NCI-H1092 (cell line): ENCODE results near the gene SYNGR4.
"Not testable (repeated sequence)": the region's sequence is repeated elsewhere in the genome, so short reads cannot be mapped to it uniquely, and the experiment has no call there.

Experiments used
- DNase-seq: peaks from one replicate; lab custom pipeline; 2025; lab: John Stamatoyannopoulos, UW

Gene SYNGR4

DNA sequence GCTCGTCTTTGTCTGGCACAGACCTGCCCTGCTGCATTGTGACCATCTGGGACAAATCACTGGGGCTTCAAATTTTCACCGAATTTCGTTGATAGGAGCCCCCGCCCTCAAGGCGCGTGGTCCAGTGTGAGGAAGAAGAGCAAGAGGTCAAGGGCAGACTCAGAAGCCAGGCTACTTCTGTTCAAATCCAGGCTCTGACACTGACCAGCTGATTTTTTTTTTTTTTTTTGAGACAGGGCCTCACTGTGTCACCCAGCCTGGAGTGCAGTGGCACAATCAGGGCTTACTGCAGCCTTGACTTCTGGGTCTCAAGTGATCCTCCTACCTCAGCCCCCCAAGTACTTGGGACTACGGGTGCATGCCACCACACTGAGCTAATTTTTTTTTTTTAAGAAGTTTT lies 7.2 kb downstream of the SYNGR4 start:
- no peak for DNase-seq

DNA sequence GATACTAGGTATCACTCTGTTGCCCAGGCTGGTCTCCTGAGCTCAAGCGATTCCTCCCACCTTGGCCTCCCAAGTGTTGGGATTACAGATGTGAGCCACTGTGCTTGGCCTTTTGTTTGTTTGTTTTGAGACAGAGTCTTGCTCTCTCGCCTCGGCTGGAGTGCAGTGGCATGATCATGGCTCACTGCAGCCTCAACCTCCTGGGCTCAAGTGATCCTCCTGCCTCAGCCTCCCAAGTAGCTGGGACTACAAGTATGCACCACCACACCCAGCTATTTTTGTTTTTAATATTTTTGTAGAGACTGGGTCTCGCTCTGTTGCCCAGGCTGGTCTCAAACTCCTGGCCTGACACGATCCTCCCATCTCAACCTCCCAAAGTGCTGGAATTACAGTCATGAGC lies 7.6 kb downstream of the SYNGR4 start:
- DNase-seq = not testable (repeated sequence)

DNA sequence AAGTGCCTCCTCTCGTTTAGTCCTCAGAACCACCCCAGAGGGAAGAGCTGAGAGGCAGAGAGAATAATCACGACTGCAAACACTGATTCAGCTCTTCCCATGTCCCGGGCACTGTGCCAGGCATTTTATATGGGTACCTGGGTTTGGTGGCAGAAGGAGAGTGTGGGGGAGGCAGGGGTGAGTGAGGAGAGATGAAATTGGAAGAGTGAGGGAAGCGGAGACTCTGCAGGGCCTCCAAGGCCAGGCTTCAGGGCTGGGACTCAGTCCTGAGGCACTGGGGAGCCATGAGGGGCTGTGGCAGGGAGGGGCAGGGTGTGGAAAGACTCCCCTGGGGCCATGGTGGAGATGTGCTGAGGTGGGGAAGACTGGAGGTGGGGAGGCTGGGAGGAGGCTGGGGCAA lies 8.7 kb downstream of the SYNGR4 start:
- DNase-seq = peak; percentile 86

DNA sequence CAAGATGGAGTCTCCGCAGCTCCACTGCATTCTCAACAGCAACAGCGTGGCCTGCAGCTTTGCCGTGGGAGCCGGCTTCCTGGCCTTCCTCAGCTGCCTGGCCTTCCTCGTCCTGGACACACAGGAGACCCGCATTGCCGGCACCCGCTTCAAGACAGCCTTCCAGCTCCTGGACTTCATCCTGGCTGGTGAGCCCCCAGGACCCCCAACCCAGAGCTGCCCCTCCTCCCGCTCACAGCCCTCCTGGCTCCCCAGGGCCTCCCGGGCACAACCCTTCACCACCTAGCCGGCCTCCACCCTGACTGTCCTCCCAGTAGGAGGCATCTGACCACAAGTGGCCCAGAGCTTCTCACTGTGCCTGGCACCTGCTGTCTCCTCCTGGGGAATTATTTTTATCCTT lies 9.4 kb downstream of the SYNGR4 start:
- DNase-seq = no peak

DNA sequence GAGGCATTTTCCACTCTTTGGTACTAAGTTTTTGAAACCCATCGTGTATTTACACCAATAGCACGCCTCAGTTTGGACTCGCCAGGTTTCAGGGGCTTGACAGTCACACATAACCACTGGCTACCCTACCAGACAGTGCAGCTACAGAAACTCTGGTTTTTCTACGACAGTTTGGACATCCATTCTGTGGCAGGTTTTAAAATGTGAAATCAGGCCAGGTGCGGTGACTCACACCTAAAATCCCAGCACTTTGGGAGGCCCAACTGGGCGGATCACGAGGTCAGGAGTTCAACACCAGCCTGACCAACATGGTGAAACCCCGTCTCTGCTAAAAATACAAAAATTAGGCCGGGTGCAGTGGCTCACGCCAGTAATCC lies 14.0 kb downstream of the SYNGR4 start:
- DNase-seq = no peak

DNA sequence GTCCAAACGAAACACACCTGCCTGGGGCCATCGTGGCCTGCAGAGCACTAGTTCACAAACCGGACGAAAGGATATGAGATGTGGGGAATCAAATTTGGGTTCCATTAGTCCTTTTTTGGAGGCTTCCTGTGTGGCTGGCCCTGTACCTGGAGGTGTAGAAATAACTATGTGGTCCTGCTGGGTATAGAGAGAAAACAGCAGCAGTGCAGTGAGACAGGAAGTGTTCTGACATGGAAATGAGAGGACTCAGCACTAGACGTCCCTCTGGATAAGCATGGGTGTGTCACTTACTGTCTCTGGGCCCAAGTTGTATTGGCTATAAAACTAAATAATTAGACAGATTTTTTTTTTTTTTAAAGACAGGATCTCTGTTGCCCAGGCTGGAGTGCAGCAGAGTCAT lies 14.9 kb downstream of the SYNGR4 start:
- DNase-seq = no peak

DNA sequence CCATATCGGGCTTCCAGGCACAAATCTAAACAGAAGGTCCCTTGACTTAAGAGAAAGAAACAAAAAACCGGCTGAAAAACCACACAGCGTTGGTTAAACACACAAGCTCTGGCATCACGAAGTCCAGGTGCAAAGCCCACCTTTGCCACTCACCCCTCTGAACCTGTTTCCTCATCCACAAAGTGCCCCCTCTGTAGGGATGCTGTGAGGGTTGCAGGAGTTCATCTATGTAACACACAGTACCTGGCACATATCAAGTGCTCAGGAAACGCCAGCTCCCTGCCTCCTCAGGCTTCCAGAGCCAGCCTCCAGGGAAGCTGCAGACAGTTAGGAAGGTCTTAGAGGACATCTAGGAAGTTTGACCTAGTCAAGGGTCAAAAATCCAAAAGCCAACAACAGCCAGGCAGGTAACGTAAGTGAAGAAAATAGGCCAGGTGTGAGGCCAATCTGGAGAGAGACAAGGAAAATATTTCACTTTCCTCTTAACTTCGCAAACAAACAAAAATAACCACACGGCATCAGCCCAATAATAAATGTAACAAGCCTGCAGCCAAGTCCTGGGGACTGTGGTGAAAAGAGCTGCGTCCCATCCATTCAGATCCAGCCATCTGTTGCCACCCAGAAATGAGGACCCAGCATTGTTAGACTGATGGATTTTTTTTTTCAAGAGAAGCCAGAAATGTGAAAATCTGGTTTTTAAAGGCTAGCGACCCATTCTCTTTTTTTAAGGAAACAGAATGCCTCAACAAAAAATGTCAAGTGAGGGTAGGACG lies 17.2 kb downstream of the SYNGR4 start:
- no peak for DNase-seq

DNA sequence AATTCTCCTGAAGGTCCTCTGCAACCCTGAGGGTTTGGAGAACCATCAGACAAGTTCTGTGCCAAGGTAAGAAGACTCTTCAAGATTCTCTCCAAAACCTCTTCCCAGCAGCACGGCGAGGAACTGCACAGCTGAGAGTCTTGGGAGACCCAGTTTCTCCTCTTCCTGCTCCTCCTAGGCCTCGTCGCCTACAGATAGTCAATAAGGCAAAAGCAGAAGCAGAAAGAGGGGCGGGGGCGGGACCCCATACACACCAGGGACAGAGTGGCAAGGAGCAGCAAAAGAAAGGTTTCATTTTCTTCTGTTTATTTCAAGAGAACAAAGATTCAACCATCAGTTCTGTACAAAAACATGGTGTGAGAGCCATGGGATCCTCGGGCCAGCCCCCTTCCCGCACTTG lies 18.1 kb downstream of the SYNGR4 start:
- DNase-seq = no peak

DNA sequence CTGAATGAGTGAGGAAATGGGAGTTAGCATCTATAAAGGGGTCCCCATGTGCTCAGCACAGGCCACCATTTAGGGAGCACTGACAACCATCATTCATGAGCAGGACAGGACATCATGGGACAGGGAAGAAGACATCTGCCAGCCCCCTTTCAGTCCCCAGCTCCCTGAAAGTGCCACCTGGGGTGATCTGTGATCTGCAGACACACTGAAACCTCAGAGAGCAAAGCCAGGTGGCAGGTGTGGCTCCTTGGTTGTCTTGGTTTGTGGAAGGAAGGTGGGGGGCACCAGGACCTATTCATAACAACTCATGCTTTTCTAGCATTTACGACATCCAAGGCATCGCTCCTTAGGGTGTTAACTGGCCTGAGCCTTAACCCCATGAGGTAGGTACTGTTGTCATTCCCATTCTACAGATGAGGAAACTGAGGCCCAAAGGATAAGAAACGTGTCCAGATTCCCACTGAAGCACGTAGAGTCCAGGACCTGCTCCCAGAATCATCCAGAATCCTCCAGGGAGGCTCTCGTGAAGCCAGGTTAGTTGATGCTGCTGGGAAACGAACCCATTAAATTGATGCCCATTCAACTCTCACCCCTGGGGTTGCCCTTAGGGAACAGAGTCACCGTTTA lies 21.4 kb downstream of the SYNGR4 start:
- DNase-seq = no peak

DNA sequence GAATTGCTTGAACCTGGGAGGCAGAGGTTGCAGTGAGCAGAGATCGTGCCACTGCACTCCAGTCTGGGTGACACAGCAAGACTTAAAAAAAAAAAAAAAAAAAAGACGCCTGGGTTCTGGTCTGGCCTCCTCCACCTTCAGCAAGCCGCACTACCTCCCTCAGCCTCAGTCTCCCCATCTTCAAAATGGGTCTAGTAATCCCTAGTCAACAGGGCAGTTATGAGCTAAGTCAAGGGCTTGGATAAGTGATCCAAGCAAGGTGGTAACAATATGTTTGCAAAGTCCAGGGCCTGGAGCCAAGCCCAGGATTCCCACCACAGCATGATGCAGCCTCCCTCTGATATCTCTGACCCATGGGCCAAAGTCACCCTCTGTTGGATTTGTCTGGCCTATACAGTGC lies 22.8 kb downstream of the SYNGR4 start:
- no peak for DNase-seq

DNA sequence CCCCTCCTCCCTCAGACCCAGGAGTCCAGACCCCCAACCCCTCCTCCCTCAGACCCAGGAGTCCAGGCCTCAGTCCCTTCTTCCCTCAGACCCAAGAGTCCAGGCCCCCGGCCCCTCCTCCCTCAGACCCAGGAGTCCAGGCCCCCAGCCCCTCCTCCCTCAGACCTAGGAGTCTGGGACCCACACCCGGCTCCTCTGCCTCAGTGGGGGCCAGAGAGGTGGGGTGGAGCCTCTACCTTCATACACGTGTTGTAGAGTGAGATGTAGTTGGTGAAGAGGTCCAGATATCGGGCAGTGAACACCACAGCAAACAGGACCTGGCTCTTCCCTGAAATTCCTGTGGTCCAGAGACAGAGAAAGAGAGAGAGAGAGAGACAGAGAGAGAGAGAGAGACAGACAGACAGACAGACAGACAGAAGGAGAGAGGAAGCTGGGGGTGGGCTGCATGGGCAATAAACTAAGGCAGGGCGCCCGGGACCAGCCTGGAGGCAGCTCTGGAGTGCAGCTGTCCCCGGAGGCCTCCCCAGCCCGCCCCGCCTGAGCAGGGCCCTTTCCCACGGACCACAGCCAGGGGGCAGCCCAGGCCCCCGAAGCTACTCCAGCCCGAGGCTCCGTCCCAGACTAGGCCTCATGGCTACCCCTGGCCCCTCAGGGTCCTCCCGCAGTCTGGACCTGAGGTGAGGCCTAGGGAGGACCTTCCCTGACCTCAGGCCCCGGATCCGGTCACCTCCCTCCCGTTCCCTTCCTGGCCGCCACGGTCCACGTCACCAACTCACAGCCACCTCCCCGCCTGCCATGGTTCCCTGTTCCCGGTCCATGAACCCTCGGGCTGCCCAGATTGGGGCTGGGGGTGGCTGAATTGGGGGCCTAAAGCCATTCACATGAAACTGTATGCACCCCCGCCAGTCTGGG lies 26.3 kb downstream of the SYNGR4 start:
- no peak for DNase-seq

DNA sequence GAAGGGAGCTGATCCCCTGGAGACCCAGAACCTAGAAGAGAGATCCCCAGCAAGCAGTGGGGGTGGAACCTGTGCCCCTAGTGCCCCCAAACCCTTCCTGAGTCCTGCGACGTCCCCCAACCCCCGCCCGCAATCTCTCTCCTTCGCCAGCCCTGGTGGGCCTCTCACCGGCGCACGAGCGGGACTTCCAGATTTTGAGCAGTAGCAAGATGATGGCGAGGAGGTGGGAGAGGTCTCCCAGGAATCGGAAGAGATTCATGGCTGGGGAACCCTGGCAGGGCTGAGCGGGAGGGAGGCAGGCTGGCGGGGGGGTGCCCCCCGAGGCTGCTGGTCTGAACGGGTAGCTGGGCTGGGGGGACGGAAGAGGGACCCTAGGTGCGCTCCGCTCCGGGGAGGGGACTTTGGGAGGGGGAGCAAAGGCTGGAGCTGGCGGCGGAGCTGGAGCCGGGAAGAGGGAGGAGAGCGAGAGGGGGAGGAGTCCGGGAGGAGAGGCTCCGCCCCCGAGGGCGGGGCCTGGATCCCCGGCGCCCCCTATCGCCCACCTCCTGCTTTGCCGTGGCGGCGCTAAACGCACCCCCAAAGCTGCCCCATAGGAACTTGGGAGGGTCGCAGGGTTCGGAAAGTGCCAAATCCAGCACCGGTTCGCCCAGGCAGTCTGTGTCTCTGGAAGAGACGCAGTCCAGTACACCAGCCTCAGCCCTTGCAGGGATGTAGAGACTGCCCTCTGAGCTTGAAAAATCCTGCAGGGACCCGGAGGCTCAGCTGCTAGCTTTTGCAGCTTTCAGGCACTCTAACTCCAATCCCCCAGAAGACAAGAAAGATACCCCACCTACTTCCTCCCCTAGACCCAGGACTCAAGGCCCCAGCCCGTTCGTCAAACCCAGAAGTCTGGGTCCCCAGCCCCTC lies 27.2 kb downstream of the SYNGR4 start, which contains the start of gene KDELR1:
Gene KDELR1 (minus strand): TSS at position 452 of the 906 bp plus-strand sequence. CDS start 193 bp downstream, at position 259.
- DNase-seq = peak; percentile 59

DNA sequence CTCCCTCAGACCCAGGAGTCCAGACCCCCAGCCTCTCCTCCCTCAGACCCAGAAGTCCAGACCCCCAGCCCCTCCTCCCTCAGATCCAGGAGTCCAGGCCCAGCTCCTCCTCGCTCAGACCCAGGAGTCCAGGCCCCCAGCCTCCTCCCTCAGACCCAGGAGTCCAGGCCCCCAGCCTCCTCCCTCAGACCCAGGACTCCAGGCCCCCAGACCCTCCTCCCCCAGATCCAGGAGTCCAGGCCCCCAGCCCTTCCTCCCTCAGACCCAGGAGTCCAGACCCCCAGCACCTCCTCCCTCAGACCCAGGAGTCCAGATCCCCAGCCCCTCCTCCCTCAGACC lies 27.8 kb downstream of the SYNGR4 start:
- not testable (repeated sequence) for DNase-seq

DNA sequence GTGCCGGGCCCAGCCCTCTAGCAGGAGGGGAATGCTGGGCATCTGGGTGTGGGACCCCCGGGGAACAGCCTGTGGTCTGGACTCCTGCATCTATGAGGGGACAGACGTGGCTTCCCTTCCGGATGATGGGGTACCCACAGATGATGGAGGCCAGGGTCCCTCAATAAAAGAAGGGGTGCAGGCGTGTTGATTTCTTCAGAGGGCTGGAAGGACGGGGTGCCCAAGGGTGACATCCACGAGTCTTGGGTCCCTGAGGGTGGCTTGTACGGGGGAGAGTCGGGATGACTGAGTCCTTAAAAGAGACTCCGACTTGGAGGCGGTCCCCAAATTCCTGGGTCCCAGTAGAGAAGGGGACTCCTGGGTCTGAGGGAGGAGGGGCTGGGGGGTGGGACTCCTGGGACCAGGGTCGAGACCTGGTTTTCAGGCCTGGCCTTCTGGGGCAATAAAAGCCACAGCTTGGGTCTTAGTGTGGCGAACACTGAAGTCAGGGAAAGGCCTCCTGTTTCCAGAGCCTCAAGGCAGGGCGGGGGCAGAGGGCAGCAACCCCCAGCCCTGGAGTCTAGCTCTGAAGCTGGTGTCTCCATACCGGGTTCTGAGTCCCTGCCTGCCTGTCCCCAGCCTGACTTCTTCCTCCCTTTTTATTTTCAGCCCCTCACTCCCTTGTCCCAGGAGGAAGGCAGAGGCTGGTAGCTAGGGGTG lies 28.8 kb downstream of the SYNGR4 start:
- DNase-seq = no peak

DNA sequence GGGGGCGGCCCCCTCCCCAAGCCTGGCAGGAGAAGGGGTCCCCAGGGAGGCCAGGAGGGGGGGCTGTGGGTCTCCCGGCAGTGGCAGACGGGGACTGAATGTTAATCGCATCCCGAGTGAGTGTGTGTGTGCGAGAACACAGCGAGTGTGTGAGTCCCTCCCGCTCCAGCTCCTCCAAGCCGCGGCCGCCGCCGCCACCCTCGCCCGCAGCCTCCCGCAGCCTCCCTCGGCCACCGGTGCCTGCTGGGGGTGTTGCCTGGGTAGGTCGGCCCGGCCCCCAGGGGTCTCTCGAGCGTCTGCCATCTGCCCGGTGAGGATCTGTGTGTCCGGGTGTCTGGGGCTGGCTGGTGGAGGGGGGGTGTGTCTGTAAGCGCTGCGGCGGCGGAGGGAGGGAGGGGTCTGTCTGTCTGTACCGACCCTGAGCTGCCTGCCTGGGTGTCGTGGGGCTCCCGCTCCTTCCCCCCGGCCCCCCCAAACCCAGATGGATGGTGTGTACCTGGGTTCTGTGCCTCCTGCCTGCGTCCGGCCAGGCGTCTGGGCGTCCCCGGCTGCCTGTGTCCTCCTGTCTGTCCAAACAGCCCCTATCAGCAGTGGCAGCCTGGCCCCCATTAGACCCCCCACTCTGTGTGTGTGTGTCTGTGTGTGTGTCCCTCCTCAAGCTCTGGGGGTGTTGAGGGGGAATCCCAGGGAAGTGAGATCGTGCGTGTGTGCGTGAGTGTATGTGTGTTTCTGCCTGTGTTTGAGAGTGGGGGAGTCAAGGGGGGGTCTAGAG lies 29.6 kb downstream of the SYNGR4 start, which contains the start of gene GRIN2D:
Gene GRIN2D (plus strand): TSS at position 110 of the 772 bp plus-strand sequence. CDS start 4,725 bp downstream, outside the sequence.
- no peak for DNase-seq

DNA sequence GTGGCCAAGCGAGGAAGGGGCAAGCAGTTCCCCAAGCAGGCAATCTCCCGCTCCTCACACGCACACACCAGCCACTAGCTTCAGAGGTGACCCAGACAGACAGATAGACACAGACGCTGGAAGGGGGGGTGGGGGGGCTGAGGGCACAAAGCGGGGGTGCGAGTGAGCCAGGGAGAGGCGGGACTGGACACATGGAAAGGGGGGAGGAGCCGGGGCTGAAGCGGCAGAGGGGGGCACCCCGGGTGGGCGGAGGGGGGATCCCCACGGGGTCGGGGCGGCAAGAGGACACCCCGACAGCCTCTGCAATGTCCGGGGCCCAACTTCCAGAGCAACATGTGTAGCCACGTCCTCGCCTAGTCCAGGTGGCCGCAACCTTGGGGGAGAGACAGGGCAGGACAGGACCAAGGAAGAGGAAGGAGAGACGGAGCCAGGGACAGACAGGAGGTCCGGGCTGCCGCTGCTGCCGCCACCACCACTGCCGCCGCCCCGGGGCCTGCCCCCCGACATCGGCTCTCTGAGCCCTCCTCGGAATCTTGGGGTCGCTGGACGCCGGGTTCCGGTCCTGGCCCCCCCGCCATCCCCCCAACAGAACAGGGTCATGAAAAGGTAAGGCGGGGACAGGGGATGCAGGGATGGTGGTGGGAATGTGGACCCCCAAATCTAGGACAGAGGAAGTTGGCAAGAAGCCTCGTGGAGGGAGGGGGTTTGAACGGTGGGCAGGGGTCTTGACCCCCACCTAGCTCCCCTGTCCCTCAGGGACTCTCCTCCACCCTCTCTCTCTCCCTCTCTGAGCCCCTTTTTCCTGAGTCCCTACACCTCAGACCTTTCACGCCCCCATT lies 30.4 kb downstream of the SYNGR4 start:
- DNase-seq = no peak

DNA sequence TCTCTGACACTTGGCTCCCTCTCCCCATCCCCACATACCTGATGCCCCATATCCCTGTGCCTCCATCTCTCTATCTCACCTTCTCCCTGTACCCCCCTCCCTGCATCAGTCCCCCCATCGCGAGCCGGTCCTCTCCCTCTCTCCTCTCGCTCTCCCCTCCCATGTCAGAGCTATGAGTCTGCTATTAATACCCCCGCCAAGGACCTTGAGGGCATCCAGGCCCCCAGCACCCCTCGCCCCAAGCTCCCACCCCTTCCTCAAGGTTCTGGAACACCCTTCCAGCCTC lies 30.9 kb downstream of the SYNGR4 start:
- no peak for DNase-seq

DNA sequence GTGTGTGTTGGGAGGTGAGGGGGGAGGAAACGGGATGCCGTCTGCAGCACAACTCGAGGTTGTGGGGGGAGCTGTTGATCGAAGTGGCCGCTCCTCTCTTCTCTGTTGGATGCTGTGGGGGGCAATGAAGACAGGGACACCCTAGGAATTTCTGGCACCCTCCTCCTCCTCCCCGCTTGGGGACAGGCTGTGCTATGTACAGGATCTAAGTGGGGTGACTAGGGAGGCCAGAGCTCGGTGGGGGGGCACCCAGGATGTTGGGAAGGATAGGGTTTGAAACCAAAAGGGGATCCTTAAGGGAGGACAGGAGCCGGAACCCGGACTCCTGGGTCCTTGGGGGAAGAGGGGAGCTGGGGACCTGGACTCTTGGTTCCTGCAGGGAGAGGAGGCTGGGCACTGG lies 31.3 kb downstream of the SYNGR4 start:
- DNase-seq = no peak

DNA sequence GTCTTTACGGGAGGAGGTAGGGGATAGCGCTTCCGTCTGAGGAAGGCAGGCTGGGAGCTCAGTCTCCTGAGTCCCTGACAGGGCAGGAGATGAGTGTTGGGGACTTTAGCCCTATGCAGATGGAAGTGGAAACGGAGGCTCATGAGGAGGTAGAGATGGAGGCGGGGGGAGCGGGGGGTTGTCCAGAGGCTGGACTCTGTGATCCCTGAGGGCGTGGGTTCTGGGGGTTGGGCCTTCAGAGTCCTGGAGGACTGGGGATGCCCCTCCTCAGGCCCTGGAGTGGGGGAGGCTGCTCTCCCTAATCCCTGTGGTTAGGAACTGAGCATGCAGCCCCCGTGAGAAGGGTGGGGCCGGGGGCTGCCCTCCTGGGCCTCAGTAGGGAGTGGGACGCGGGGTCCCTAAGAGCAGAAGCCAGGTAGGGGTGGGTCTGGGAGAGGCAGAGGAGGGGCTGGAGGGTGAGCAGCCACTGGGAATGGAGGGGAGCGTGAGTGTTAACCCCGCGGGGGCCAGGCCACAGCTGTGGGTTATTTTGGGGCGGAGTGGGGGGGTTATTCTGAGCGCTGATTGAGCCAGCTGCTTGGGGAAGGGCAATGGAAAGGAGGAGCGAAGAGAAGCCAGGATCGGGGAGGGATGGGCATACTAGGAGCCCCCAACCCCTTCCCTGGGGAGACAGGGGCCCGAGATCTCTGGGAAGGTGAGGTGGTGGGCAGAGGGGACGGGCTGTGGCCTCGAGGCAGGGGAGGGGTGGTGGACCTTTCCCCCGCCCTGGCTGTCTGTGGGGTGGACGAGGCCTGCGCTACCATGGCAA lies 32.1 kb downstream of the SYNGR4 start:
- DNase-seq = no peak
